Fibroblast of pulmonary artery (primary cell): ENCODE results near the gene TNS1.
A peak's percentile ranks its signal among the peaks of the same experiment; 100 is the strongest.
"Not testable (repeated sequence)": the region's sequence is repeated elsewhere in the genome, so short reads cannot be mapped to it uniquely, and the experiment has no call there.

ENCODE experiments used
- DNase-seq: peaks from one replicate; pipeline ENCODE4 v3.0.0-alpha.2; 2010; ENCODE audit warnings: low read depth
- H3K4me3 ChIP-seq: replicated peaks from 2 replicates; pipeline ENCODE4 v1.5.1; 2011; ENCODE audit warnings: low read depth, mild to moderate bottlenecking, control low read depth, low read length, moderate library complexity
- CTCF ChIP-seq: IDR thresholded peaks from 2 replicates; pipeline ENCODE4 v1.5.1; 2011; ENCODE audit warnings: mild to moderate bottlenecking, control low read depth, low read length, inconsistent platforms; ENCODE audit errors: missing control alignments

TNS1 gene

GRCh38 chr2:217817466-217818292 lies 185.1 kb downstream of the TNS1 start:
- no peak overlapping the region for H3K4me3 ChIP-seq
- no peak for DNase-seq
- TF ChIP-seq CTCF = no peak

- peak; percentile 73 for DNase-seq
- no peak overlapping the region for H3K4me3 ChIP-seq
- TF ChIP-seq CTCF = no peak
Observed at GRCh38 chr2:217816396-217816869, 186.4 kb downstream of the TNS1 start.

GRCh38 chr2:217813828-217814227 lies 189.0 kb downstream of the TNS1 start:
- DNase-seq = no peak
- TF ChIP-seq CTCF = no peak

GRCh38 chr2:217812170-217812569 lies 190.6 kb downstream of the TNS1 start:
- no peak for TF ChIP-seq CTCF
- no peak for DNase-seq

More at GRCh38 chr2:217813828-217814227, 189.0 kb downstream of the TNS1 start:
- H3K4me3 ChIP-seq = no peak overlapping the region

GRCh38 chr2:217810260-217810659 lies 192.5 kb downstream of the TNS1 start:
- no peak for TF ChIP-seq CTCF
- no peak overlapping the region for H3K4me3 ChIP-seq
- no peak for DNase-seq

More at GRCh38 chr2:217812170-217812569, 190.6 kb downstream of the TNS1 start:
- no peak overlapping the region for H3K4me3 ChIP-seq

- no peak overlapping the region for H3K4me3 ChIP-seq
- TF ChIP-seq CTCF = no peak
- DNase-seq = no peak
Observed at GRCh38 chr2:217809736-217810135, 193.1 kb downstream of the TNS1 start.

GRCh38 chr2:217808967-217809366 lies 193.8 kb downstream of the TNS1 start:
- DNase-seq = not testable (repeated sequence)

More at GRCh38 chr2:217808967-217809366, 193.8 kb downstream of the TNS1 start:
- not testable (repeated sequence) for H3K4me3 ChIP-seq
